K562 (cell line): ENCODE measurements around the gene TMEM100. TPM values are rescaled to one million over a fixed set of nuclear protein-coding genes. Genes with fewer than 3 reads are reported as not detected.

ENCODE experiments used
- ATAC-seq: fragments of 200-7000 bp; cut with Tn5 transposase; 3 replicates; pipeline ENCODE4 v1.9.1; 2020; ENCODE audit warnings: moderate library complexity
- BruUV-seq: library from RNA; stranded (reverse); fragments of 400-500 nt; replicated peaks from 2 replicates; lab custom pipeline; 2021; lab: Mats Ljungman, UMichigan
- CTCF ChIA-PET: fragments of 300-600 bp; formaldehyde crosslinking; extraction: SDS; loops from one replicate; lab custom pipeline; 2021; ENCODE audit warnings: low intra/inter-chr PET ratio; lab: Yijun Ruan, JAX
- POLR2A ChIA-PET: fragments of 300-600, 350-650 bp; sonication (Branson Sonifier 250); formaldehyde crosslinking; extraction: SDS; loops from one replicate; lab custom pipeline; 2021; ENCODE audit warnings: antibody characterized with exemption, inconsistent platforms; lab: Yijun Ruan, JAX
- DNase-seq, 4 experiments: peaks; one replicate each; pipeline versions ENCODE4 v3.0.0 to v3.0.0-alpha.2; 2011 to 2018; ENCODE audit warnings: low spot score in 3 of 4, mixed read lengths in 3 of 4; ENCODE audit errors: extremely low read depth in 1 of 4
- FAIRE-seq: peaks from 2 replicates; lab custom pipeline; 2011; peaks lifted over from hg19 to GRCh38; lab: Jason Lieb, UNC
- H2AFZ ChIP-seq: 2 replicates; pipeline ENCODE4 v1.6.0; 2011; ENCODE audit warnings: low read depth, low read length, control low read depth, inconsistent platforms
- H3K27ac ChIP-seq: fragments of 200-600 bp; 3 replicates; pipeline ENCODE4 v1.8.0; 2011; ENCODE audit warnings: low read depth, mild to moderate bottlenecking, control low read depth, inconsistent platforms, low read length, moderate library complexity, mixed read lengths; ENCODE audit errors: extremely low read depth
- H3K27me3 ChIP-seq, 2 experiments: fragments of 300-600 bp in 1 of 2; 2 replicates in 1 of 2; 3 replicates in 1 of 2; pipeline versions ENCODE4 v1.6.0 to v1.8.0; 2011; ENCODE audit warnings: inconsistent platforms in 2 of 2, low read length in 2 of 2, mild to moderate bottlenecking in 1 of 2, mixed read lengths in 1 of 2, moderate library complexity in 1 of 2; ENCODE audit not compliant: control insufficient read depth in 2 of 2, insufficient read depth in 2 of 2
- H3K36me3 ChIP-seq: fragments of 300-600 bp; 3 replicates; pipeline ENCODE4 v1.8.0; 2011; ENCODE audit warnings: mild to moderate bottlenecking, low read length, inconsistent platforms; ENCODE audit not compliant: control insufficient read depth, insufficient read depth
- H3K4me1 ChIP-seq, 2 experiments: fragments of 200-600 bp in 1 of 2; replicated peaks in 1 of 2; 2 replicates in 1 of 2; 3 replicates in 1 of 2; pipeline versions ENCODE4 v1.5.1 to v1.8.0; 2011; ENCODE audit warnings: inconsistent platforms in 2 of 2, low read length in 2 of 2, mild to moderate bottlenecking in 1 of 2, mixed read lengths in 1 of 2, moderate library complexity in 1 of 2; ENCODE audit not compliant: control insufficient read depth in 2 of 2, insufficient read depth in 2 of 2
- H3K4me2 ChIP-seq: 2 replicates; pipeline ENCODE4 v1.6.1; 2011; ENCODE audit warnings: low read length, control low read depth, inconsistent platforms, mixed read lengths; ENCODE audit not compliant: insufficient read depth
- H3K4me3 ChIP-seq: fragments of 200-600 bp; sonication (generic), shearing (Covaris generic); 2 replicates; pipeline ENCODE4 v1.5.1; 2016; ENCODE audit warnings: control low read depth, inconsistent platforms
- H3K79me2 ChIP-seq: fragments of 200-600 bp; 3 replicates; pipeline ENCODE4 v1.8.0; 2011; ENCODE audit warnings: low read length, inconsistent platforms; ENCODE audit not compliant: control insufficient read depth, insufficient read depth
- H3K9ac ChIP-seq, 2 experiments: 2 replicates each; pipeline versions ENCODE4 v1.6.0 to v1.6.1; 2011; ENCODE audit warnings: low read depth in 2 of 2, low read length in 2 of 2, control low read depth in 1 of 2, inconsistent platforms in 1 of 2, mild to moderate bottlenecking in 1 of 2, mixed read lengths in 1 of 2; ENCODE audit not compliant: insufficient read depth in 1 of 2
- H3K9me1 ChIP-seq: one replicate; pipeline ENCODE4 v1.6.0; 2011; ENCODE audit warnings: inconsistent platforms, mild to moderate bottlenecking, low read length, moderate library complexity; ENCODE audit not compliant: control insufficient read depth, insufficient read depth
- H3K9me3 ChIP-seq: replicated peaks from 2 replicates; pipeline ENCODE4 v1.5.1; 2011; ENCODE audit warnings: low read depth, low read length, inconsistent platforms; ENCODE audit not compliant: control insufficient read depth, insufficient read depth
- H4K20me1 ChIP-seq: replicated peaks from 2 replicates; pipeline ENCODE4 v1.6.1; 2011; ENCODE audit warnings: low read length, inconsistent platforms, mixed read lengths; ENCODE audit not compliant: control insufficient read depth, insufficient read depth
- ARNT ChIP-seq, 2 experiments: fragments of 450-650 bp; IDR thresholded peaks; 2 replicates each; pipeline ENCODE4 v1.6.1; 2016; ENCODE audit warnings: mild to moderate bottlenecking in 1 of 2
- CBFB ChIP-seq: sonication (generic); formaldehyde crosslinking; IDR thresholded peaks from 2 replicates; pipeline ENCODE4 v1.4.0; 2020; ENCODE audit warnings: mild to moderate bottlenecking, missing genetic modification reagents
- HNRNPL ChIP-seq: fragments of 200-400 bp; formaldehyde crosslinking; IDR thresholded peaks from 2 replicates; pipeline ENCODE4 v1.6.1; 2017; ENCODE audit warnings: low read depth, mild to moderate bottlenecking, low read length
- RCOR1 ChIP-seq, 2 experiments: IDR thresholded peaks; 2 replicates each; pipeline ENCODE4 v1.6.1; 2012; ENCODE audit warnings: low read depth in 2 of 2, low read length in 2 of 2, borderline replicate concordance in 1 of 2, improper control_type of control experiment in 1 of 2
- SAFB2 ChIP-seq: fragments of 200-400 bp; formaldehyde crosslinking; IDR thresholded peaks from 2 replicates; pipeline ENCODE4 v1.6.1; 2018; ENCODE audit warnings: borderline replicate concordance, low read length, low read depth, moderate library complexity; ENCODE audit not compliant: severe bottlenecking
- SMARCB1 ChIP-seq: IDR thresholded peaks from 2 replicates; pipeline ENCODE4 v1.6.1; 2011; ENCODE audit warnings: improper control_type of control experiment, low read depth; ENCODE audit not compliant: insufficient read length
- TFAM ChIP-seq: fragments of 250-450 bp; sonication (Bioruptor Pico); conservative IDR thresholded peaks from 2 replicates; pipeline ENCODE4 v1.5.0; 2021; ENCODE audit warnings: mild to moderate bottlenecking, moderate library complexity
- ZBTB7A ChIP-seq: IDR thresholded peaks from 2 replicates; pipeline ENCODE4 v1.6.1; 2011; ENCODE audit warnings: low read depth, mild to moderate bottlenecking, low read length, moderate library complexity, borderline replicate concordance; ENCODE audit not compliant: control insufficient read depth
- ZNF197 ChIP-seq: fragments of 200-800 bp; sonication (Bioruptor generic); IDR thresholded peaks from 2 replicates; pipeline ENCODE4 v1.6.1; 2016; ENCODE audit warnings: low read depth, missing genetic modification characterization, missing compliant biosample characterization
- ZNF717 ChIP-seq: fragments of 250-450 bp; sonication (Bioruptor Pico); IDR thresholded peaks from 2 replicates; pipeline ENCODE4 v1.5.0; 2021
- WGBS: fragments of 100-300 bp; shearing (Covaris generic); methylation state at CpG from one replicate; pipeline ENCODE4 v1.1.6; 2016; ENCODE audit warnings: low coverage, mixed read lengths; ENCODE audit not compliant: insufficient coverage; ENCODE audit errors: missing lambda C conversion rate; 5-methylcytosine and 5-hydroxymethylcytosine counted together
- in situ Hi-C: fragments of 300-500 bp; cut with MboI; formaldehyde crosslinking; loops from 4 replicates; pipeline ENCODE4 v1.15.0; 2018; ENCODE audit warnings: inconsistent platforms, mixed read lengths
- intact Hi-C: fragments of 100-400 bp; cut with micrococcal nuclease; formaldehyde crosslinking; loops from 2 replicates; pipeline ENCODE4 v1.14.2; 2022
- polyA plus RNA-seq, 8 experiments: library from polyadenylated mRNA; depleted of rRNA in 4 of 8; stranded (reverse) in 5 of 8; unstranded in 3 of 8; fragments of >200 nt; fragmentation: Nextera tagmentation in 2 of 8; fragmentation: Illumina TruSeq in 1 of 8; extraction: Ambion mirVana in 2 of 8; extraction: Trizol in 1 of 8; gene quantifications; 2 replicates each; pipeline versions ENCODE4 v1.2.1 to v1.2.3, GENCODE V29; 2011 to 2014; ENCODE audit warnings: inconsistent platforms in 1 of 8, missing spikeins in 1 of 8
- total RNA-seq, 7 experiments: library from RNA; depleted of rRNA in 6 of 7; stranded (reverse); fragments of >200 nt in 6 of 7; fragmentation: Illumina TruSeq in 2 of 7; extraction: Trizol in 2 of 7; gene quantifications; 2 replicates each; pipeline versions ENCODE4 v1.2.1 to v1.2.3, GENCODE V29; 2011 to 2021; ENCODE audit warnings: low replicate concordance in 1 of 7
- TF ChIP-seq, protein P1 (sequence below): fragments of 450-650 bp; formaldehyde crosslinking; IDR thresholded peaks from 2 replicates; pipeline ENCODE4 v1.4.0; 2020; ENCODE audit warnings: mild to moderate bottlenecking, mixed read lengths

Gene TMEM100
- total and polyA plus RNA-seq, 9 of the 15 experiments (the other 6 are each of a cell fraction or from before 2014, with no cell fraction given): 0.12 to 0.50 (median 0.19) TPM

DNA sequence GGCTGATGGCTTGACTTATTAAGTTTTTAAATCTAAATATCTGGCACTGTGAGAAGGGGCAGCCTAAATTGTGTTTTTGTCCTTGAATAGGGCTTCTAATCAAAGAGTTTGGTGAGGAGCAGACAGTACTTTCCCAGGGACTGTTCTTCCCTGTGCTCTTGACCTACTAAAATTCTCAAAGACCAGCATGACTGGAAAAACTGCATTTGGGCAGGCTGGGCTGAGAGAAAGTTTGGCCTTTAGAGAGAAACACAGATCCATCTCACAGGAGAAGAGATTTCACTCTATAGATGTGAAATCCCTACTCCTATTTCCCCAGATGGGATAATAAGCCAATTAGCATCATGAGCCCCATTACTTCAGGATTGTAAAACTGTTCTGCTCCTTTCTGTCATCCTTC is 35.5 kb upstream of the TMEM100 start (continued):
- TF ChIP-seq ZNF717 (CRISPR knock-in tag) (no peak), TFAM (CRISPR knock-in tag) (no peak), ARNT (IDR thresholded peaks at IDR 0.05) (no peak)

DNA sequence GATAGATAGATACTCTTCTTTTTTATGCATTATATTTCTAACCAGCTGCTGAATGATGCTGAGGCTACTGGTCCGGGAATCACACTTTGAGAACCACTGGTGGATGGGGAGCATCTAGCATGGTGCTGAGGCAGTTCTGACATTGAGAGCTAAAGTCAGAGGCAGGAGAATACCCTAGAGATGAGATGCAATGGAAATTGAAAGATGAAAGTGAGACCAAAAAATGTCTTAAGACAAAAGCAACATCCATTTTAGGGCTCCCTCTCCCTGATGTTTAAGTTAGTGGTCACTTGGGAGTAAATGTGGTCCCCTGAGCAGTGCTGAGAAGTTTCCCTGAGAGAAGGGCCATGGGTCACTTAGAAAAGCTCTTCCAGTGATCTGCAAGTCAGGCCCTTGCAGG is 35.0 kb upstream of the TMEM100 start:
- Histone ChIP-seq H3K9me3 (no peaks in the 10 kb centered on the region), H3K9me1 (no peaks in the 10 kb centered on the region), H3K4me2 (no peak overlapping the region), H4K20me1 (no peaks in the 10 kb centered on the region), H3K4me1 (peaks cover 0 to 12% of the 10 kb centered on the region in 2 experiments; a peak in 3 of 5 replicates), H3K27me3 (no peaks in the 10 kb centered on the region), H3K27ac (no peak overlapping the region), H3K4me3 (no peak overlapping the region), H3K79me2 (peaks cover 84% of the 10 kb centered on the region), H3K9ac (no peak overlapping the region), H3K36me3 (peaks cover 22% of the 10 kb centered on the region; the same call in 2 of the 3 replicates), H2AFZ (no peak overlapping the region)
- FAIRE-seq: no peak
- 83% methylated on average over 1 of the region's 1 CpG for WGBS
- BruUV-seq: no TSS peak
- intact Hi-C loops (no loop called here), in situ Hi-C loops (no loop called here)
- no peak for DNase-seq
- CTCF ChIA-PET: no interaction called here
- no peak for TF ChIP-seq SMARCB1
- POLR2A ChIA-PET: interaction anchor here (1.2 to 1.8 kb wide), 2 partner anchors 13 to 118 kb away, joined by 3 to 6 read pairs; no protein-coding TSS in a partner anchor
- ATAC-seq: no peak

DNA sequence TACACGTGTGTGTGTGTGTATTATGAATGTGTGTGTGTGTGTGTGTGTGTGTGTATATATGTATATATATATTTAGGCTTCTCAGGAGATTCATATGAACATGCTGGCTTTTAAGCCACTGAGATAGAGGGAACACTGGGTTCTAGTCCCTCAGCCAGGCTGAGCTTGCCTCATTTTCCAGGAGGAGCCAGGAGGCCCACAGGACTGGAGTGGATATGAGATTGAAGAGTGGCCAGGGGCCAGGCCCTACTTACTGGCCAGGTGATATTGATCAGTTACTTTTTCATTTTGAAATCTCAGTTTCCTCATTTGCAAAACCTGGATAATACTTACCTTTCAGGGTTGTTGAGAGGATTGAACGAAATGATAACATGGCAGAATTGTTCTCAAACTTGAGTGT is 34.0 kb upstream of the TMEM100 start:
- ATAC-seq: no peak
- no peak overlapping the region for H3K9ac ChIP-seq
- no TSS peak for BruUV-seq
- no peaks in the 10 kb centered on the region for H4K20me1 ChIP-seq
- no peaks in the 10 kb centered on the region for H3K9me1 ChIP-seq
- H3K4me1 ChIP-seq: peaks cover 0 to 21% of the 10 kb centered on the region in 2 experiments; a peak in 4 of 5 replicates
- peaks cover 84% of the 10 kb centered on the region for H3K79me2 ChIP-seq
- no peak overlapping the region for H3K4me2 ChIP-seq
- no peak overlapping the region for H3K27ac ChIP-seq
- in situ Hi-C loops (no loop called here), intact Hi-C loops (no loop called here)
- no peaks in the 10 kb centered on the region for H3K9me3 ChIP-seq
- DNase-seq: no peak
- FAIRE-seq: no peak
- 74% methylated on average over 2 of the region's 2 CpGs for WGBS
- no peaks in the 10 kb centered on the region for H3K27me3 ChIP-seq
- CTCF ChIA-PET: no interaction called here
- POLR2A ChIA-PET: interaction anchor here (0.6 to 1.0 kb wide), 2 partner anchors 77 to 235 kb away, joined by 3 read pairs; no protein-coding TSS in a partner anchor
- peaks cover 22% of the 10 kb centered on the region; the same call in 2 of the 3 replicates for H3K36me3 ChIP-seq
- H2AFZ ChIP-seq: no peak overlapping the region
- no peak overlapping the region for H3K4me3 ChIP-seq
- TF ChIP-seq ZNF197 (CRISPR knock-in tag) (no peak), HNRNPL (no peak), CBFB (CRISPR knock-in tag) (no peak), ZBTB7A (no peak), RCOR1 (IDR thresholded peaks at IDR 0.05; ENCODE audit: borderline replicate concordance in 1 of 2, low read depth in 2 of 2, low read length in 2 of 2) (no peak), SAFB2 (no peak)
- TF ChIP-seq, protein P1, sequence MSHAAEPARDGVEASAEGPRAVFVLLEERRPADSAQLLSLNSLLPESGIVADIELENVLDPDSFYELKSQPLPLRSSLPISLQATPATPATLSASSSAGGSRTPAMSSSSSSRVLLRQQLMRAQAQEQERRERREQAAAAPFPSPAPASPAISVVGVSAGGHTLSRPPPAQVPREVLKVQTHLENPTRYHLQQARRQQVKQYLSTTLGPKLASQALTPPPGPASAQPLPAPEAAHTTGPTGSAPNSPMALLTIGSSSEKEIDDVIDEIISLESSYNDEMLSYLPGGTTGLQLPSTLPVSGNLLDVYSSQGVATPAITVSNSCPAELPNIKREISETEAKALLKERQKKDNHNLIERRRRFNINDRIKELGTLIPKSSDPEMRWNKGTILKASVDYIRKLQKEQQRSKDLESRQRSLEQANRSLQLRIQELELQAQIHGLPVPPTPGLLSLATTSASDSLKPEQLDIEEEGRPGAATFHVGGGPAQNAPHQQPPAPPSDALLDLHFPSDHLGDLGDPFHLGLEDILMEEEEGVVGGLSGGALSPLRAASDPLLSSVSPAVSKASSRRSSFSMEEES: no peak
